Panc1 (cell line): ENCODE measurements around the gene PLPP7. TPM values are rescaled to one million over a fixed set of nuclear protein-coding genes. Genes with fewer than 3 reads are reported as not detected.

Experiments
- ATAC-seq: fragments of 200-7000 bp; cut with Tn5 transposase; 2 replicates; pipeline ENCODE4 v1.9.1; 2020; ENCODE audit warnings: mild to moderate bottlenecking, moderate library complexity
- BruUV-seq: library from RNA; stranded (reverse); fragments of 400-500 nt; replicated peaks from 2 replicates; lab custom pipeline; 2021; lab: Mats Ljungman, UMichigan
- CTCF ChIA-PET: fragments of 300-600 bp; sonication (Branson Sonifier 250); formaldehyde crosslinking; loops from one replicate; lab custom pipeline; 2022; ENCODE audit warnings: antibody characterized with exemption; lab: Charles Lee
- POLR2A ChIA-PET: fragments of 300-600 bp; sonication (Branson Sonifier 250); formaldehyde crosslinking; loops from one replicate; lab custom pipeline; 2022; ENCODE audit warnings: antibody characterized with exemption; lab: Charles Lee
- DNase-seq: peaks from one replicate; pipeline ENCODE4 v3.0.0-alpha.2; 2010; ENCODE audit warnings: low read depth, low spot score
- H3K27ac ChIP-seq: 2 replicates; pipeline ENCODE4 v1.5.1; 2011; ENCODE audit warnings: mild to moderate bottlenecking, low read length, inconsistent platforms
- H3K27me3 ChIP-seq: fragments of 200-500 bp; sonication (Bioruptor generic); 2 replicates; pipeline ENCODE4 v1.6.0; 2014; ENCODE audit warnings: low read length, inconsistent platforms; ENCODE audit not compliant: control insufficient read depth, insufficient read depth
- H3K36me3 ChIP-seq: fragments of 200-500 bp; sonication (Bioruptor generic); 2 replicates; pipeline ENCODE4 v1.5.1; 2014; ENCODE audit warnings: inconsistent platforms, mild to moderate bottlenecking, low read length, moderate library complexity; ENCODE audit not compliant: control insufficient read depth, insufficient read depth
- H3K4me1 ChIP-seq: 2 replicates; pipeline ENCODE4 v1.5.1; 2011; ENCODE audit warnings: inconsistent platforms, mild to moderate bottlenecking, low read length, moderate library complexity; ENCODE audit not compliant: control insufficient read depth, insufficient read depth
- H3K4me3 ChIP-seq, 2 experiments: 2 replicates each; pipeline ENCODE4 v1.5.1; 2011 to 2012; ENCODE audit warnings: low read depth in 2 of 2, low read length in 2 of 2, mild to moderate bottlenecking in 2 of 2, inconsistent platforms in 1 of 2, moderate library complexity in 1 of 2
- H3K9me3 ChIP-seq: fragments of 200-500 bp; sonication (Bioruptor generic); 2 replicates; pipeline ENCODE4 v1.5.1; 2014; ENCODE audit warnings: low read depth, mild to moderate bottlenecking, inconsistent platforms, low read length, moderate library complexity; ENCODE audit not compliant: control insufficient read depth, insufficient read depth
- CTCF ChIP-seq: fragments of 450-650 bp; IDR thresholded peaks from 2 replicates; pipeline ENCODE4 v1.5.1; 2017; ENCODE audit warnings: mild to moderate bottlenecking
- POLR2AphosphoS5 ChIP-seq: IDR thresholded peaks from 2 replicates; pipeline ENCODE4 v1.6.1; 2012; ENCODE audit warnings: mild to moderate bottlenecking, low read depth, low read length, moderate library complexity
- SIN3A ChIP-seq: IDR thresholded peaks from 2 replicates; pipeline ENCODE4 v1.6.1; 2012; ENCODE audit warnings: low read depth, mild to moderate bottlenecking, low read length, moderate library complexity, borderline replicate concordance; ENCODE audit not compliant: insufficient read depth
- TCF7L2 ChIP-seq: IDR thresholded peaks from 2 replicates; pipeline ENCODE4 v1.6.1; 2011; ENCODE audit warnings: mild to moderate bottlenecking, low read depth, low read length, inconsistent platforms
- in situ Hi-C: cut with HindIII; loops from 2 replicates; pipeline ENCODE4 v1.10.0; 2016; ENCODE audit warnings: low sequenced_read_pairs, low pct_unique_long_range_greater_than_20kb
- intact Hi-C: fragments of 100-400 bp; cut with micrococcal nuclease; formaldehyde crosslinking; loops from one replicate; pipeline ENCODE4 v1.10.0; 2022; ENCODE audit not compliant: unreplicated experiment
- total RNA-seq: library from RNA; stranded (reverse); gene quantifications from one replicate; pipeline ENCODE4 v1.2.1, GENCODE V29; 2021; ENCODE audit not compliant: unreplicated experiment
- TF ChIP-seq, protein P1 (sequence below), 2 experiments: IDR thresholded peaks; 2 replicates each; pipeline ENCODE4 v1.6.1; 2011 to 2012; ENCODE audit warnings: low read depth in 2 of 2, control low read depth in 1 of 2, low read length in 1 of 2, mild to moderate bottlenecking in 1 of 2, moderate library complexity in 1 of 2; ENCODE audit not compliant: insufficient read depth in 1 of 2

Gene PLPP7
- total RNA-seq, 1 experiment from 2014 or later, result 3.3 TPM

DNA sequence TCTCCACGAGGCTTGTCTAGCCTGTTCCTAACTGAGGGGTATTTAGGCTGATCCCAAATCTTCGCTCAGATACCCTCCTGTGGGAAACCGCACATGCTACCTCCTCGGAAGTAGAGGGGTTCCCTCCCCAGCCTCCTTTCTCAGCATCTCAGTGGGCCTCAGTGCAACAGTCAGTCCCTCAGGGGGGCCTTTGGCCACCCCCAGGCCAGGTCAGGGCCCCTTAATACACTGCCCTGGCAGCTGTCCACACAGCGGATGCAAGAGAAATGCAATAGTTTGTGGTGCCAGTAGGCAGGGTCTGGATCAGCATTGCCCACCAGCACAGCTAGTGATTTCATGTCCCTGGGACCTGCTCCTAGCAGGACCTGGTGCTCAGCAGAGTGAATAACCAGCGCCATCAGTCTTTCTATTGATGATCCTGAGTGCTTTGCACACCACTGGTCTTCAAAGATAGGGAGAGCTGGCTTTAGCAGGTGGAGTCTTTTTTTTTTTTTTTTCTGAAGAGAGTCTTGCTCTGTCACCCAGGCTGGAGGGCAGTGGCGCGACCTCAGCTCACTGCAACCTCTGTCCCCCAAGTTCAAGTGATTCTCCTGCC lies 7.5 kb downstream of the PLPP7 start:
- ATAC-seq (no peak), DNase-seq (no peak)
- Histone ChIP-seq H3K27ac (no peak overlapping the region), H3K9me3 (no peaks in the 10 kb centered on the region), H3K36me3 (no peaks in the 10 kb centered on the region), H3K4me3 (no peak overlapping the region), H3K27me3 (no peaks in the 10 kb centered on the region), H3K4me1 (no peaks in the 10 kb centered on the region)
- intact Hi-C loops (no loop called here), in situ Hi-C loops (no loop called here)
- no peak for TF ChIP-seq CTCF
- BruUV-seq, result no TSS peak
- ChIA-PET CTCF (interaction anchor here (0.7 kb wide), 1 partner anchor 76 kb away, joined by 4 read pairs; no protein-coding TSS in a partner anchor), POLR2A (no interaction called here)

GRCh38 chr9:131297903-131298302 lies 8.4 kb downstream of the PLPP7 start:
- intact Hi-C loops, result no loop called here
- no peaks in the 10 kb centered on the region for H3K9me3 ChIP-seq
- H3K36me3 ChIP-seq, result no peaks in the 10 kb centered on the region
- H3K27ac ChIP-seq, result no peak overlapping the region
- H3K27me3 ChIP-seq, result no peaks in the 10 kb centered on the region
- ChIA-PET CTCF (interaction anchor here (0.7 kb wide), 1 partner anchor 75 kb away, joined by 4 read pairs; no protein-coding TSS in a partner anchor), POLR2A (interaction anchor here (0.7 kb wide), 1 partner anchor 280 kb away, joined by 3 read pairs; no protein-coding TSS in a partner anchor)
- DNase-seq, result no peak
- no peak for ATAC-seq
- H3K4me1 ChIP-seq, result no peaks in the 10 kb centered on the region
- TF ChIP-seq SIN3A (no peak), CTCF (no peak), TCF7L2 (no peak), POLR2AphosphoS5 (no peak)
- TF ChIP-seq, protein P1, sequence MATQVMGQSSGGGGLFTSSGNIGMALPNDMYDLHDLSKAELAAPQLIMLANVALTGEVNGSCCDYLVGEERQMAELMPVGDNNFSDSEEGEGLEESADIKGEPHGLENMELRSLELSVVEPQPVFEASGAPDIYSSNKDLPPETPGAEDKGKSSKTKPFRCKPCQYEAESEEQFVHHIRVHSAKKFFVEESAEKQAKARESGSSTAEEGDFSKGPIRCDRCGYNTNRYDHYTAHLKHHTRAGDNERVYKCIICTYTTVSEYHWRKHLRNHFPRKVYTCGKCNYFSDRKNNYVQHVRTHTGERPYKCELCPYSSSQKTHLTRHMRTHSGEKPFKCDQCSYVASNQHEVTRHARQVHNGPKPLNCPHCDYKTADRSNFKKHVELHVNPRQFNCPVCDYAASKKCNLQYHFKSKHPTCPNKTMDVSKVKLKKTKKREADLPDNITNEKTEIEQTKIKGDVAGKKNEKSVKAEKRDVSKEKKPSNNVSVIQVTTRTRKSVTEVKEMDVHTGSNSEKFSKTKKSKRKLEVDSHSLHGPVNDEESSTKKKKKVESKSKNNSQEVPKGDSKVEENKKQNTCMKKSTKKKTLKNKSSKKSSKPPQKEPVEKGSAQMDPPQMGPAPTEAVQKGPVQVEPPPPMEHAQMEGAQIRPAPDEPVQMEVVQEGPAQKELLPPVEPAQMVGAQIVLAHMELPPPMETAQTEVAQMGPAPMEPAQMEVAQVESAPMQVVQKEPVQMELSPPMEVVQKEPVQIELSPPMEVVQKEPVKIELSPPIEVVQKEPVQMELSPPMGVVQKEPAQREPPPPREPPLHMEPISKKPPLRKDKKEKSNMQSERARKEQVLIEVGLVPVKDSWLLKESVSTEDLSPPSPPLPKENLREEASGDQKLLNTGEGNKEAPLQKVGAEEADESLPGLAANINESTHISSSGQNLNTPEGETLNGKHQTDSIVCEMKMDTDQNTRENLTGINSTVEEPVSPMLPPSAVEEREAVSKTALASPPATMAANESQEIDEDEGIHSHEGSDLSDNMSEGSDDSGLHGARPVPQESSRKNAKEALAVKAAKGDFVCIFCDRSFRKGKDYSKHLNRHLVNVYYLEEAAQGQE (IDR thresholded peaks at IDR 0.05; ENCODE audit: insufficient read depth in 1 of 2, low read depth in 2 of 2, low read length in 1 of 2), result no peak
- no TSS peak for BruUV-seq
- in situ Hi-C loops, result no loop called here
- no peak overlapping the region for H3K4me3 ChIP-seq
